Activated CD4-positive, alpha-beta T cell treated with anti-CD3 and anti-CD28 coated beads for 24 hours (primary cell): ENCODE data around the gene SERPINA9.
"Not testable (repeated sequence)": the region's sequence is repeated elsewhere in the genome, so short reads cannot be mapped to it uniquely, and the experiment has no call there.

ENCODE experiments used
- DNase-seq, 2 donors: peaks; one replicate each; pipeline ENCODE4 v3.0.0-alpha.2; 2020; ENCODE audit warnings: low read depth in 2 of 2

SERPINA9 gene

DNA sequence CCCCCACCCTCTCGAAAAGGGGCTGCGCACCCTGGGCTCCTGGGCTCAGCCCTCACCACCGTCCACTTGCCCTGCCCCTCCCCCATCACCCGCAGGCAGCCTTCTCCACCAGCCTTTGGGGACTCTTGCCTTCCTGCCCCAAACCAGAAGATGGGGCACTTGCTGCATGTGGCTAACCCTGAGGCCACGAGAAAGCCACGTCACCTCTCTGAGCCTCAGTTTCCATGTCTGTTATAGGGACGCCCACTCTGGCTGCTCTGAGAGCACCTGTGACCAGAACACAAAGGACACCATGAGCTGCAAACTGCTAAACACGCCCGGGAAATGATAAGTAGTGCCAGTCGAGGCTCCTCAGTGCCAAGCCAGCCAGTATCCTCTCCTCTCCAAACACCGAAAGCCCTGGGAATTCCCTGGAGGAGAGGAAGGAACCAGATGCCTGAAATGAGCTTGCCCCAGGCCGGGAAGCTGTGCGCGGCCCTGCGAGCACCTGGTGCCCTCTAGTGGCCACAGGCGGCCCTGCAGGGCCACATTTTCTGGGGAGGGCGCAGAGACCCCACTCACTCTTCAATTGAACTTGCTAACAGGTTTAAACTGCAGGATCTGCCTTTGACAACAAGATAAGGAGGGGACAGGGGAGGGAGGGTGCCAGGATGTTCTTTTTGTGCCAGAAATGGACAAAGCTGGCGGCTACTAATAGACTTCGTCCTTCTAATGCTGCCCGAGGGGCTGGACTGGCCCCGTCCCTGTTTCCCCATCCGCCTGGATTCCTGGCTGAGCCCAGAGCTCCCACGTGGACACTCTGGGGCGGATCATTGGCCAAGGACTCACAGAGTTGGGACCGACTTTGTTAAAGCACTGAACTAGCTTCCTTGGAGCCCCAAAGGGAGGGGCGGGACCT, 10.2 kb upstream of the SERPINA9 start:
- peak; percentile 19 to 23 for DNase-seq

DNA sequence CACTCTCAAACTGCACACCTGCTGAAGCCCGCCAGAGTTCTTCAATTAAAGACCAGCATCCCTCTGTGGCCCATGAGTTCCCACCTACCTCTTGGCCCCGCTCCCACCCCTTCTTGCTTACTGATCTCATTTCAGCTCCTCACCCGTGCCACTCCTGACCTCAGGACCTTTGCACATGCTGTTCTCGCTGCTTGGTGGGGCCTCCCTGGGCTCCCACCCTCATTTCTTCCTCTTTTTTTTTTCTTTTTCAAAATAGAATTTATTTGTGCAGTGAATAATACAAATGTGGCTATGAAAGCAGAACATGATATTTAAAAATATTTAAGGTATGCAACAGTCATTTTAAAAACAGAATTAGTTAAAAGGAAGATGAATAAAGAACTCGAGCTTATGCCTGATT, 8.5 kb upstream of the SERPINA9 start:
- DNase-seq: no peak

DNA sequence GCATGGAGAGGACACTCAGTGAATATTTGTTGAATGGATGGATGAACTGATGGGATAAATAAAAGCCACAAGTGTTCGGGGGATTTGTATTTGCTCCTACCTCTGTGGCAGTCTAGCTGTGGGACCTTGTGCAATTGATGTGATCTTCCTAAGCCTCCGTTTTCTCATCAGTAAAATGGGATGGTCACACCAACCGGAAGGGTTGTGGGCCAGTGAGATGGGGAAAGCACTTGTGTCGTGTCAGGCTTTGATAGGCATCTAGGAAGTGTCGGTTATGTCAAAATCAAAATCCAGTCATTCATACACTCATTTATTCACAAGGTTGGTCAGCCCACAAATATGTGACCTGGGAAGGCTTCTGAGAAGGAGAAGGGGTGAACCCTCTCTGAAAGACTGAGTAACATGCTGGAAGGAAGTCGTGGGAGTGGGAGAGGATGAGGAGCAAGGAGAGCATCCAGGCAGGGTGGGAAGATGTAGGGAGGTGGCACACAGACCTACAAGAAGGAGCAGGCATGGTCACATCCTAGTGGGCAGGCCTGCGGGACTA, 7.8 kb upstream of the SERPINA9 start:
- no peak for DNase-seq

DNA sequence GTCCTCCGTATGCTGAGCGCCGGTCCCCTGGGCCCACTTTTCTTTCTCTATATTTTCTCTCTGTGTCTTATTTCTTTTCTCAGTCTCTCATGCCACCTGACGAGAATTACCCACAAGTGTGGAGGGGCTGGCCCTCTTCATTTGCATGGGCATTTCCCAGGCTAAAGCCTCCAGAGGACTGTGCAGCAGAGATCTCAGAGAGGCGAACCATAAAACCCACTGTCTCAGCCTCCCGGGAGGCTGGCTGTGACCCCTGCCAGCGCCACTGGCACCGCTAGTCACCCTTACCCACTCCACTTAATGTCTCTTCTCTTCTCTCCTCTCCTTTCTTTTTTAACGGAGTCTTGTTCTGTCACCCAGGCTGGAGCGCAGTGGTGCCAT, 7.1 kb upstream of the SERPINA9 start:
- DNase-seq: no peak

DNA sequence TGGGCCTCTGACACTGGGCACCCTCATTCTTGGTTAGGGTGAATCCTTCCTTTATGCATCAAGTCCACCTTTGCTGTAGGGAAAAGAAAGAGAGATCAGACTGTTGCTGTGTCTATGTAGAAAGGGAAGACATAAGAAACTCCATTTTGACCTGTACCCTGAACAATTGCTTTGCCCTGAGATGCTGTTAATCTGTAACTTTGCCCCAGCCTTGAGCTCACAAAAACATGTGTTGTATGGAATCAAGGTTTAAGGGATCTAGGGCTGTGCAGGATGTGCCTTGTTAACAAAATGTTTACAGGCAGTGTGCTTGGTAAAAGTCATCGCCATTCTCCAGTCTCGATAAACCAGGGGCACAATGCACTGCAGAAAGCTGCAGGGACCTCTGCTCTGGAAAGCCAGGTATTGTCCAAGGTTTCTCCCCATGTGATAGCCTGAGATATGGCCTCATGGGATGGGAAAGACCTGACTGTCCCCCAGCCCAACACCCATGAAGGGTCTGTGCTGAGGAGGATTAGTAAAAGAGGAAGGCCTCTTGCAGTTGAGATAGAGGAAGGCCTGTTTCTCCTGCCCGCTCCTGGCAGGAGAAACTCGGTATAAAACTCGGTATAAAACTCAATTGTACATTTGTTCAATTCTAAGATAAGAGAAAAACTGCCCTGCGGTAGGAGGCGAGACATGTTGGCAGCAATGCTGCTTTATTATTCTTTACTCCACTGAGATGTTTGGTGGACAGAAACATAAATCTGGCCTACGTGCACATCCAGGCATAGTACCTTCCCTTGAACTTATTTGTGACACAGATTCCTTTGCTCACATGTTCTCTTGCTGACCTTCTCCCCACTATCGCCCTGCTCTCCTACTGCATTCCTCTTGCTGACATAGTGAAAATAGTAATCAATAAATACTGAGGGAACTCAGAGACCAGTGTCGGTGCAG, 6.4 kb upstream of the SERPINA9 start:
- not testable (repeated sequence) for DNase-seq

DNA sequence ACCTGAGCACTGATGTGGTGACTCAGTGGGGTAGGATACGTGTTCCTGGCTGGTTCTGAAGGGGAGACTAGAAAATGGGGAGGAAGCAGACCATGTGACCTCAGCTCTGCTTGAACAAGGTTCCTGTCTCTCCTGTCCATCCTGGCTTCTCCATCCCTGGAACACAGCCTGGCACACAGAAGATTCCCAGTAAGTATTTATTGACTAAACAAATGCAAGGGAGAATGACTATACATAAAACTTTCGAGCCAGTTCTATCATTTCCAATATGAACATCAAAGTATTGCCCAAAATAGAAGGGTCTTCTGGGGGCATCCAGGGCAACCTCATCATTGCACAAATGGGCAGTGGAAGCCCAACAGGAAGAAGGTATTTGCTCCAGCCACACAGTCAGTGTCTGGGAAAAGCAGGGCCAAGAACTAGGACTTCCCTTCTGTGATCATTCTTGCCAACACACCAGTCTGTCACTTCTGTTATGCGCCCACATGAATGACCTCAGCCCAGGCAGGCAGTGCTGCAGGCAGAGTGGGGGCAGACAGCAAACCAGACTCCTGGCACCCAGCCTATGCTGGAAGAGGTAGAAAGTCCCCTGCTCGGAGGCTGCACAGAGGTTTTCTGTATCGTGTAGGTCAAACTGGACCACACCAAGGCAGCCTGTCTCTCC, 5.6 kb upstream of the SERPINA9 start:
- DNase-seq: no peak

DNA sequence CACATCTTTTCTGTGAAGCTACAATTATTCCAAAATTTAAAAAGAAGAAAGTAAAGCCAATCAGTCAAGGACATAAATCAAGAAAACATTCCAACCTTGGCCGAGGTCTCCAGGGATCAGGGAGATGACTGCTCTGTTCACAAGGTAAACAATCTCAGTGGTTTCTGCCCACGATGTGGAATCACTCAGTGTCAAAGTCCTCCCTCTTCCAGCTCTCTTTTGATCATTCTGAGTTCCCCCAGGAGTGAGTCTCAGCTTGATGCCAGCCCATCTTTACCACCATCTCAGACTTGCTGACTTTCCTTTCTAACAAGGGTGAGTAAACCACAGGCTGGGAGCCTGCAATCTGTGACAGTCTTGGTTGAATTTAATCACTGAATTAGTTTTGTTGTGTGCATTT, 4.8 kb upstream of the SERPINA9 start:
- no peak for DNase-seq

DNA sequence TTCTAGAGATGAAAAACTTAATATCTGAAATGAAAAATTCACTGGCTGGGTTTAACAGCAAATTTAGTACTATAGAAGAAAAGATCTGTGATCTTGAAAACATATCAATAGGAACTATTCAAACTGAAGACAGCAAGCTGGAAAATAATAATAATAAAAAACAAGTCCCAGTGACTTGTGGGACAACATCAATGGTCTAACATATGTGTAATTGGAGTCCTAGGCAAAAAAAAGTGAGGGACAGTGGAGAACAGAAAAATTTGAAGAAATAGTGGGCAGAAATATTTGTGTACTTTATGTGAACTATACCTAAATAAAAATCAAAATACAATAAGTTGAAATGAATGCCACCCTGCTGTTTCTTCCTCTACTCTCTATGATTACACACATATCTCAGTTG, 2.4 kb upstream of the SERPINA9 start:
- DNase-seq: no peak

DNA sequence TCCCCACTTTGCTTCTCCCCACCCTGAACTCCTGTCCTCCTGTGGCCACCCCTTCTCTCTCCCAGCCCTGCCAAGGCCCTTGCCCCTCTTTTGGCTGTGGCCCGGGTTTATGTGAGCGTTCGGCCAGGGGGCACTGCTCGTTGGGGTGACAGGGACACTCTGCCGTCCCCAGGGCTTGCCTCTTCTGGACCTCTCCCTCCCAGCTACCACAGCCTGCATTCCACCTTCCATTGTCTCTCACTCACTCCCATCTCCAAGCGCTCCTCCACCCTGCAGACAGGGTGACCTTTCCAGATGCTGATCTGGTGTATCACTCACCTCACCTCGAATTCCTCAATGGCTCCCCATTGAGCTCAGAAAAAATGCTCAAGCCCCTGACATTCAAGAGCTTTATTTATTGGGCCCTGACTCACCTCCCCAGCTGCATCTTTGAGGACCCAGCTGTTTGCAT, 1.4 kb downstream of the SERPINA9 start:
- DNase-seq: no peak

DNA sequence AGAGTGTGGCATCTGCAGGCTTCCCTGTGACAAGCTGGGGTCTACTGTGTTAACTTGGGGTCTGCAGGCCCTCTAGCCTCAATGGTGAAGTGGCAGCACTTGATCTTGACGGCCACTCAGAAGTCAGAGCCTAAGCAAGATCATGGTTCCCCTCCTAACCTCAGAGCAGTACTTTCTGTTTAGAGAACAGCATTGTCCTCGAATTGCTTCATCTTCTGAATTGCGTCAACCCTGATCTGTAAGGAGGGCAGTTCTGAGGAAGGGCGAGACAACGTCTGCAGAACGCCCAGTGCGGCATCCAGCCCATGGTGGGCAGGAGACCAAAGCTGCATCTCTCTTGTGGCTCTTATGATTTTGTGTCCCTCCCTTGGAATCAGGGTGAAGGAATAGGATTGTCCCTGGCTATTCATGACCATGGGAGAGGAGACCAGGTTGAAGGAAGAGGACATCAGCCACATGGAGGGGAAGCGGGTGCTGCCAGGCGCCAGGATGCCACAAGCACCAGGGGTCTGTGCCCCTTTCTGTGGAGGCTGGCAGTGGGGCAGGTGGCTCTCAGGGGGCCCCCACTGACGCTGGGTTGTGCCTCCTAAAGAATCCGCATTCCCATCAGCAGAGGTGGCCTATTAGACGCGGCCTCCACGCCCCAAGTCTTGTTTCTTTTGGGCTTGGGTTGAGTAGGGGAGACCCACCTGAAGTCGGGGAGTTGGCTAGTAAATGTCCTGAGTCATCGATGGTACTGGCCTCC, 2.2 kb downstream of the SERPINA9 start:
- no peak for DNase-seq

DNA sequence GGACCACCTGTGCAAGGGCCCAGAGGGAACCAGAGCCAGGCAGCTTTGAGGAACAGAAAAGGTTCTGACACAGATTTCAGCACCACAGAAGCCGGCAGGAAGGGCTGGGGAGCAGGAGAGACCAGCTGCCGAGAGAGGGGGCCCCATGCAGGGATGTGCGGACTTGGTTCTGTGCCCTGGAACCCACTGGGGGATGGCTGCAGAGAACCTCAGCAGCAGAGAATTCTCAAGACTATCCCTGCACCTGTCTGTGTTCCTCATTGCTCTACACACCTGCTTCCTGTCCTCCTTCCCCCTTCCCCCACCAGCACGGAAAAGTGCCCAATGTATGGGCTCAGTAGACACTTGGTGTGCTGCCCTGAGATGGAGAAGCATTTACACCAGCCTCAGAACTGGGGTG, 3.2 kb downstream of the SERPINA9 start:
- no peak for DNase-seq

DNA sequence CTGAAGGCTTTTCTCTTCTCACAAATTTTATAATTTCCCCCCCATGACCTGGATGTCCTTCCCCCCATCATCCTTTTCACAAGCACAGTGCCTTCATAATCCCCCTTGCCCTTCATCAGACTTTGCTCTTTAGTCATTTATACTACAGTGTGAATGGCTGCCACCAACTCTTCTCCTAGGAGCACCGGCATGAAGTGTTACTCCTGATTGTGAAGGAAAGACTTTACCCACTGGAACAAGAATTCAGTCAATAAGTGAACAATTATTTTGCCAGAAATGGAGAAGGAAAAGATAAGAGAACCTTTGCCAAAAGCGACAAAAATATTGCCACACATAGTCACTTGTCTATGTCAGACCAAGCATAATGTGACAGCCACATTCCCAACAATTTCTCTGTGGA, 5.0 kb downstream of the SERPINA9 start:
- no peak for DNase-seq

DNA sequence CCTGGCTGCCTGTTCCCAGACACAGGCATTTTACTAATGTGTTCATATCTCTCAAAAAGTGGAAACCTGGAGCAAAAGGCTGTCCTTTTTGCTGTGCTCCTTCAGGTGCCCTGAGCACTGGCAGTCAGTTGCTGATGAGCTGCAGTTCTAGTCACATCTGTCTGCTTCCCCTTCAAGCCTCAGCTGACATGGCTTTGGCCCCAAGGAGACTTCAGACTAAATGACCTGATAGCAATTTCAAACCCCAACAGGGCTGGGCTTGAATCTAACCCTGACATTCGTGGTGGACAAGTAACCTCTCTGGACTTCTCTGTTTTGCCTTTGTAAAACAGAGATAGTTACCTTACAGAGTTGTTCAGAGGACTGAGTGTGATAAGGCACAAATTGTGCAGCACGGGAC, 5.7 kb downstream of the SERPINA9 start:
- no peak for DNase-seq

DNA sequence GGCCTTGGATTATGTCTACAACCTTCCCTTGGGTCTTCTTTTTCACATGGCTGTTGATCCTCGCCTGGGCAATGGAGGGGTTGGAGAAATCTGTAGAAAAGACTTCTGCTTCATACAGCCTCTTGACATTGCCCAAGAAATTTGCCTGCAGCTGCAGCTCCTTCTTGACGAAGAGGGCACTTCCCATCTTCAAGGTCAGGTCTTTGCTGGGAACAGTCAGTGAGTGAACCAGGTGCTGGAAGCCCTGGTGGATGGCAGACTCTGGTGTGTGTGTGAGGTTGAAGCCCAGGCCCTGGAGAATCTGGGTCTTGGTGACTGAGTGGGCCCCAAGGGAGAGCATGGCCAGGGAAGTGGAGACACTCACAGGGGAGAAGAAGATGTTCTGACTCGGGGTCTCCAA, 6.7 kb downstream of the SERPINA9 start:
- no peak for DNase-seq

DNA sequence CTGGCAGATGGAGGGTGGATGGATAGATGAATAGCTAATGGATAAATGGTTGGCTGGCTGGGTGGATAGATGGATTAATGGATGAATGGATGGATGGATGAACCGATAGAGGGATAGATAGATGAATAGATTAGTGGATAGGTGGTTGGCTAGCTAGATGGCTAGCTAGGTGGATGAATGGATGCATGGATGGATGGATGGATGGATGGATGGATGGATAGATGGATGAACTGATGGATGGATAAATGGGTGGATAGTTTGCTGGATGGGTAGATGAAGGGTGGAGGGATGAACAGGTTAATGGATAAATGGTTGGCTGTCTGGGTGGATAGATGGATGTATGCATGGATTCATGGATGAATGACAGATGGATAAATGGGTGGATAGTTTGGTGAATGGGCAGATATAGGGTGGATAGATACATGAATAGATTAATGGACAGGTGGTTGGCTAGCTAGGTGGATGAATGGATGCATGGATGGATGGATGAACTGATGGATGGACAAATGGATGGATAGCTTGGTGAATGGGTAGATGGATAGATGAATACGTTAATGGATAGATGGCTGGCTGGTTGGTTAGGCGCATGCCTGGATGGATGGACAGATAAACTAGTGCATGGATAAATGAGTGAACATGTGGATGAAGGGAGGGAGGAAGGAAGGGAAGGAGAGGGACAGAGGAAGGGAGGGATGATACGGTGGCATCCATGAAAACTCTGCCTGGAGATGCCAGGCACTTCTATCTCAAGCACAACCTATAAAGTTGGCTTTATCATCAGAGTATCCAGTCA, 8.1 kb downstream of the SERPINA9 start:
- no peak for DNase-seq

DNA sequence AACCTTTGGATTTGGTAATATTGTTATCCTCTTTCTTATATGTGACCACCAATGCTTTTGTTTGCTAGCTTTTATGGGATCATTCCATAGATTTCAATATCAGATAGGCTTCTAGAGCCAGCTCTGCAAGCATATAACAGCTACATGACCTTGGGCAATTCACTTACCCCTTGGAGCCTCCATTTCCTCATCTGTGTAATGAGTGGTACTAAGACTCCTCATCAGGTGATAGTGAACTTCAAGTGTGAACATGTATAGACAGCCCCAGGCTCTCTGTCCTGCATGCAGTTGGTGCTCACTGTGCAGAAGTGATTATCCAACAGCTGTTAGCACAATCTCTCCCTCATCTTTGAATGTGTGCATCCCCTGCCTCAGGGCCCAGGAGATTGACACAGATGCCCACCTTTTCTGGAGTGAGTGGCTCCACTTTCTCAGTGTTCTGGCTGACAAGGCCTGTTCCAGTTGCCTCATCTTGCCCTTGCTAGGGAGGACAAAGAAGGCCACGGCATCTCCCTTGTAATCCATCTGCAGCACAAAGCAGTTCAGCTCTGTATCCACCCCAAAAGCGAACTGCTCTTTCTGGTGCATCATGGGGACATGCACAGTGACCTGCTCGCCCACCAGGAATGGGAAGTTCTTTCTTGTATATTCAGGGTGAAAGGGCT, 9.2 kb downstream of the SERPINA9 start:
- no peak for DNase-seq

DNA sequence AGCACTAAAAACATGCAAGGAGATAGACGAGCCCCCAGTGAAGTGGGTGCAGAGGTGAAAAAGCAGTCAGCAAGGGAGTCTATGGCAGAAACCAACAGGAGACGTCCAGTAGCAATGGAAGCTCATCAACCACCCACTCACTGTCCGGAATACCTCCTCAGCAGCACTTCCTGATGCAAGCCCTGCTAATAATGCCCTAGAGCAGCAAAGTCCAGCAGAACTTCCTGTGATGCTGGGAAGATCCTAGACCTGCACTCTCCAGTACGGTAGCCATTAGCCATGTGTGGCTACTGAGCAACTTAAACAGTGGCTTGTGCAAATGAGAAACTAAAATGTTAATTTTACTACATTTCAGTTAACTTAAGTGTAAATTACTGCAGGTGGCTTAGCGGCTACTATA, 11.0 kb downstream of the SERPINA9 start:
- DNase-seq: no peak

DNA sequence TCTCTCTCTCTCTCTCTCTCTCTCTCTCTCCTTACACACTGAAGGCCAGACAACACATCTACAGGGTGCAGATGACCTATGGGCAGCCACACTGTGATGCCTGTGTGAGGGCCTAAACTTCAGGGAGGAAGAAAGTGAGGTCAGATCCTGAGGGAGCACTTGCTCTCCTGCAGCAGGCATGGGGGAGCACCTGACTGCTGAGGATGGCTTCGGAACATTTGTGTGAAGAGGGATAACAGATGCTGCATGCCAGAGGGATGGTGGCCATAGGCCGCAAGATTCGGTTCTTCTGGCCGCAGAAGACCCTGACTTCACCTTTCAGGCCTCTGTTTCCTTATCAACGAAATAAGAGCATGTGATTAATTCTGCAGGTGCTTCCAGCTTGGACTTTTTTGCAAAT, 11.7 kb downstream of the SERPINA9 start:
- DNase-seq: no peak

DNA sequence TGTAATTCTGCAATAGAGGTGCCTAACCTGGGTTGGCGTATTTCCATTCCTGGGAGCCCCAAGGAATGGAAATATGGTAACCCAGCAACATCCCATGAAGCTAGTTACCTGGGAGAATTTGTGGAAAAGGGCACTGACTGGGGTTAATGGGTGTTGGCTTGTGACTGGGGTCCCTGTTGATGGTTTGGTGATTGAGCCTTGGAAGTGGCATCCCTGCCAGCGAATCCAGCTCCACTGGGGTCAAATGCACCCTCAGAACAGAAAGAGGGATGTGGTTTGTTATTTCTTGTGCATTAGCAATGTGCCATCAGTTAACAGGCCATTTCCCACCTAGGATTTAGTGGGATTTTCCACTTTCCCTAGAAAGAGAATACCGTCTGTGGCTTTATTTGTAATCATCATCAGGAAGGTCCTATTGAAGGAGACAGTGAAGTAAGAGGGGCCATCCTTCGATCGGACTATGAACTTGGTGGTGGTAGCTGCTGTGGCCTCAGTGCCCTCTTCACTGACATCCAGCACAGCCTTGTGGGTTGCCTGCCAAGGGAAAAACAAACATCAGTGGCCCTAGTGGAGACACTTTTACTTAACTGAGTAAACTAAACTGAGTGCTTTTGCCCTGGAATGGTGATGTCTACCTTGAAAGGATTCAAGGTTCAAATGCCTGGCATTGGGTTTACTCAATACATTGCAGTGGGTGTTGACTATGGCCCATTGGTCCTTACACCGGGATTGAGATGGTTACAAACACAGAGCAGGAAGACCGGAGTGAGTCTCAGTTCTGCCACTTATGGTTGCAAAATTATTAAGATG, 13.0 kb downstream of the SERPINA9 start:
- no peak for DNase-seq
